Suprapubic skin (tissue), 4 donors: ENCODE results near the gene THOC6. TPM values are rescaled to one million over a fixed set of nuclear protein-coding genes. Genes with fewer than 3 reads are reported as not detected.

Source experiments
- DNase-seq, 2 donors: peaks; one replicate each; pipeline ENCODE4 v3.0.0-alpha.2; 2019; ENCODE audit warnings: low spot score in 2 of 2
- H3K27ac ChIP-seq: fragments of 200-600 bp; sonication (generic); one replicate; pipeline ENCODE4 v1.5.1; 2019
- H3K27me3 ChIP-seq: fragments of 200-600 bp; sonication (generic); one replicate; pipeline ENCODE4 v1.5.1; 2019
- H3K36me3 ChIP-seq: fragments of 200-600 bp; sonication (generic); one replicate; pipeline ENCODE4 v1.5.1; 2019
- H3K4me1 ChIP-seq: fragments of 200-600 bp; sonication (generic); one replicate; pipeline ENCODE4 v1.5.1; 2019
- H3K4me3 ChIP-seq: fragments of 200-600 bp; sonication (generic); one replicate; pipeline ENCODE4 v1.5.1; 2019; ENCODE audit warnings: mild to moderate bottlenecking
- H3K9me3 ChIP-seq: fragments of 200-600 bp; sonication (generic); one replicate; pipeline ENCODE4 v1.5.1; 2019
- EP300 ChIP-seq: sonication (generic); formaldehyde crosslinking; IDR thresholded peaks from one replicate; pipeline ENCODE4 v1.6.1; 2017; ENCODE audit warnings: antibody characterized with exemption
- POLR2A ChIP-seq, 2 donors: fragments of 450-650 bp; IDR thresholded peaks; one replicate each; pipeline ENCODE4 v1.6.1; 2017; ENCODE audit warnings: antibody characterized with exemption in 2 of 2, mild to moderate bottlenecking in 2 of 2, moderate library complexity in 2 of 2
- POLR2AphosphoS5 ChIP-seq, 3 donors: sonication (generic); formaldehyde crosslinking; IDR thresholded peaks; one replicate each; pipeline ENCODE4 v1.6.1; 2017; ENCODE audit warnings: antibody characterized with exemption in 3 of 3
- WGBS: methylation state at CpG from one replicate; pipeline ENCODE4 v1.1.5; 2018; 5-methylcytosine and 5-hydroxymethylcytosine counted together
- total RNA-seq, 4 donors: library from RNA; depleted of rRNA; stranded (reverse); fragments of >200 nt; gene quantifications; one replicate each; pipeline ENCODE4 v1.1.0, GENCODE V29; 2016
- TF ChIP-seq, protein P1 (sequence below), 2 donors: fragments of 200-600 bp in 1 of 2; fragments of 450-650 bp in 1 of 2; sonication (generic) in 1 of 2; IDR thresholded peaks; one replicate each; pipeline ENCODE4 v1.5.1; 2016 to 2019; ENCODE audit warnings: antibody characterized with exemption in 2 of 2, mild to moderate bottlenecking in 1 of 2, moderate library complexity in 1 of 2

Gene THOC6
- total RNA-seq, 4 donors from 2014 or later: 15.8 to 27.0 (median 24.9) TPM

DNA sequence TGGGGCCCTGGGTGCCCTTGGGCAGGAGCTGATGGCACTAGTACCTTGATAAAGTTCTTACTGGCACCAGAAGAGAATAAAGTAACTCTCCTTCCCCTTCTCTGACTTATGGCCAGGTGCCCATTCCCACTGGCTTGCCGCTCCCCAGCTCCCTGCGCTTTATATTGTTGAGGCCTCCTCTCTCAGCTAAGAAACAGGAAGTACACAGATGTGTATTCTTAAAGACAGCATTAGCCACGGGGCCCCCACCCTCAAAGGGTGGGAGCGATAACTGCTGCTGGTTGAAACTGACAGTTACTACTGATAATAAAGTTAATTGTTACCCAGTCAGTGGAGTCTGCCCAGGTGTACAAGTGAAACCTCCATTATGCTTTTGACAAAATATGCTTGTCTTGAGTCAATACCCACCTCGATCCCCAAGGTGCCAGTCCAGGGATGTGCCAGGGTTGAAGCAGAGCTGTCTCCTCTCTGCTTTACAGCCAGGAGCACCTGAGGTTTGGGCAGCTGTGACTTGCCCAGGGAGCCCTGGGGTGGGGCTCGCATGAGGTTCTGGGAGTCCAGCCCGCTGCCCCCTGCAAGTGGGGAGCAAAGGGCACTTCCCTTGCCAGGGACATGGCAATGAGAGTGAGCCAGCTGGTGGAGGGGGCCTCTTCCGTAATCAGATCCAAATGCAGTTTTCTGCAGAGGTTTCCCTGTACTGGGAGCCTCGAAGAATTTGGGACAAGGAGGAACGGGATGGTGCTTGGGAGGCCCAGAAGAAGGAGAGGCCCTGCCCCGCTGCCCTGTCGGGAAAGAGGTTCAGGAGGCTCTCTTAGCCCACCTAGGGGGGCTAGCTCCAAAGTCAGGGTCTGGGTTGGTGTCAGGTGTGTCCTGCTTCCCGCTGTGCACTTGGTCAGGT, 16.5 kb upstream of the THOC6 start:
- H3K36me3 ChIP-seq: no peaks in the 10 kb centered on the region
- peaks cover 73% of the 10 kb centered on the region for H3K27me3 ChIP-seq
- WGBS: 54% methylated on average over 8 of the region's 13 CpGs
- TF ChIP-seq EP300 (no peak), POLR2A (IDR thresholded peaks at IDR 0.05) (no peak), POLR2AphosphoS5 (IDR thresholded peaks at IDR 0.05) (no peak)
- TF ChIP-seq, protein P1, sequence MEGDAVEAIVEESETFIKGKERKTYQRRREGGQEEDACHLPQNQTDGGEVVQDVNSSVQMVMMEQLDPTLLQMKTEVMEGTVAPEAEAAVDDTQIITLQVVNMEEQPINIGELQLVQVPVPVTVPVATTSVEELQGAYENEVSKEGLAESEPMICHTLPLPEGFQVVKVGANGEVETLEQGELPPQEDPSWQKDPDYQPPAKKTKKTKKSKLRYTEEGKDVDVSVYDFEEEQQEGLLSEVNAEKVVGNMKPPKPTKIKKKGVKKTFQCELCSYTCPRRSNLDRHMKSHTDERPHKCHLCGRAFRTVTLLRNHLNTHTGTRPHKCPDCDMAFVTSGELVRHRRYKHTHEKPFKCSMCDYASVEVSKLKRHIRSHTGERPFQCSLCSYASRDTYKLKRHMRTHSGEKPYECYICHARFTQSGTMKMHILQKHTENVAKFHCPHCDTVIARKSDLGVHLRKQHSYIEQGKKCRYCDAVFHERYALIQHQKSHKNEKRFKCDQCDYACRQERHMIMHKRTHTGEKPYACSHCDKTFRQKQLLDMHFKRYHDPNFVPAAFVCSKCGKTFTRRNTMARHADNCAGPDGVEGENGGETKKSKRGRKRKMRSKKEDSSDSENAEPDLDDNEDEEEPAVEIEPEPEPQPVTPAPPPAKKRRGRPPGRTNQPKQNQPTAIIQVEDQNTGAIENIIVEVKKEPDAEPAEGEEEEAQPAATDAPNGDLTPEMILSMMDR (IDR thresholded peaks at IDR 0.05): no peak
- no peak overlapping the region for H3K4me3 ChIP-seq
- no peak overlapping the region for H3K27ac ChIP-seq
- DNase-seq: no peak
- no peaks in the 10 kb centered on the region for H3K9me3 ChIP-seq
- H3K4me1 ChIP-seq: peaks cover 29% of the 10 kb centered on the region

DNA sequence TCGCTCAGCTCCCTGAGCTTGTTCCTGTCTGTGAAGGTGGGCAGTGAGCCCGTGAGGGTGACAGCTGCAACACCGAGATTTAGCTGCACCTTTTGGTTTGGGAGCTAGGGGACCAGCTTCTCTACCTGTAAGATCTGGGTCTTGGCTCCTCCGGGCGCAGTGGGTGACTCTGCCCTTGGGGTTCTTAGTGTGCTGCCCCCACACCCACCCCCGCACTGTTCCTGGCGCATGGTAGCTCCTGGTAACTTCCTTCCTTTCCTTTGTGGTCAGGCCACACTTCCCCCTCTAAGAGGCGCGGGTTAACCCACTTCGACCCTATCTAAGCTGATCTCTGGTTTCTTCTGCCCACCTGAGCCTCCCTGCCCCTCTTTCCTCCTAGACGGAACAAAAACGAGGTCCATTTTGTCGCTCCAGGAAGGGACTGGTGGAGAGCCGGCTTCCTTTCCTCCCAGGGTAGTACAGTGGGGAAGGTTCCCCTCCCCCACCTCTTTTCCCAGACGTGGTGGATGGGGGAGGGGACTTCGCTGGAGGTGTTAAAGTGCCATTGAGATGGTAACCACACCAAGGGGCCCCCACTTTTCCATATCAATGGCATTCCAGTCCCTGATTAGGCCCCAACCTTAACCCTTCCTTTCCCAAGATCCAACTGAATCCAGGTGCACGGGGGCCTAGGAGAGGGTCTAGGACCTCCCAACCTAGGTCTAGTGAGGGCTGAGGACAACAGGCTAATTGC, 15.7 kb upstream of the THOC6 start:
- WGBS: 28% methylated on average over 13 of the region's 17 CpGs
- TF ChIP-seq, protein P1 (IDR thresholded peaks at IDR 0.05): no peak
- TF ChIP-seq EP300: no peak
- no peak for TF ChIP-seq POLR2A (IDR thresholded peaks at IDR 0.05)
- TF ChIP-seq POLR2AphosphoS5 (IDR thresholded peaks at IDR 0.05): no peak
- Histone ChIP-seq H3K9me3 (no peaks in the 10 kb centered on the region), H3K27ac (no peak overlapping the region), H3K36me3 (no peaks in the 10 kb centered on the region), H3K4me3 (no peak overlapping the region), H3K4me1 (peaks cover 35% of the 10 kb centered on the region), H3K27me3 (peaks cover 81% of the 10 kb centered on the region)
- no peak for DNase-seq

DNA sequence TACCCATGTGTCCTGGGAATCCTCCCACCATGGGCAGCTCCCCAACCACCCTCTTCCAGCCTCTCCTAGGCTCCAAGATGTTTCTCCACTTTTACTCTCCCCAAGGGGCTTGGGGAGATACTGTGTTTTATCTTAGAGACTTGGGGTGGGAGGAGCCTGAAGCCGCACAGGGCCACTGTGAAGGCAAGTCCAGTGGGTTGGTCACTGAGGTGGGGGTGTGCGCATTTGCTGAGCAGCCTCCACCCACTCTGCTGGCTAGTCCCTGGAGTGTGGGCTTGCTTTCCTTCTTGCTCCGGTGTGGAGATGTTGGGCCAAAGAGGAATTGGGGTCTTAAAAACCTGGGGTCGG, 15.2 kb upstream of the THOC6 start:
- no peak for TF ChIP-seq POLR2A (IDR thresholded peaks at IDR 0.05)
- TF ChIP-seq, protein P1 (IDR thresholded peaks at IDR 0.05): no peak
- H3K27me3 ChIP-seq: peaks cover 83% of the 10 kb centered on the region
- DNase-seq: no peak
- H3K36me3 ChIP-seq: no peaks in the 10 kb centered on the region
- no peak overlapping the region for H3K27ac ChIP-seq
- H3K9me3 ChIP-seq: no peaks in the 10 kb centered on the region
- H3K4me3 ChIP-seq: no peak overlapping the region
- WGBS: 68% methylated on average over 4 of the region's 4 CpGs
- H3K4me1 ChIP-seq: peaks cover 33% of the 10 kb centered on the region

DNA sequence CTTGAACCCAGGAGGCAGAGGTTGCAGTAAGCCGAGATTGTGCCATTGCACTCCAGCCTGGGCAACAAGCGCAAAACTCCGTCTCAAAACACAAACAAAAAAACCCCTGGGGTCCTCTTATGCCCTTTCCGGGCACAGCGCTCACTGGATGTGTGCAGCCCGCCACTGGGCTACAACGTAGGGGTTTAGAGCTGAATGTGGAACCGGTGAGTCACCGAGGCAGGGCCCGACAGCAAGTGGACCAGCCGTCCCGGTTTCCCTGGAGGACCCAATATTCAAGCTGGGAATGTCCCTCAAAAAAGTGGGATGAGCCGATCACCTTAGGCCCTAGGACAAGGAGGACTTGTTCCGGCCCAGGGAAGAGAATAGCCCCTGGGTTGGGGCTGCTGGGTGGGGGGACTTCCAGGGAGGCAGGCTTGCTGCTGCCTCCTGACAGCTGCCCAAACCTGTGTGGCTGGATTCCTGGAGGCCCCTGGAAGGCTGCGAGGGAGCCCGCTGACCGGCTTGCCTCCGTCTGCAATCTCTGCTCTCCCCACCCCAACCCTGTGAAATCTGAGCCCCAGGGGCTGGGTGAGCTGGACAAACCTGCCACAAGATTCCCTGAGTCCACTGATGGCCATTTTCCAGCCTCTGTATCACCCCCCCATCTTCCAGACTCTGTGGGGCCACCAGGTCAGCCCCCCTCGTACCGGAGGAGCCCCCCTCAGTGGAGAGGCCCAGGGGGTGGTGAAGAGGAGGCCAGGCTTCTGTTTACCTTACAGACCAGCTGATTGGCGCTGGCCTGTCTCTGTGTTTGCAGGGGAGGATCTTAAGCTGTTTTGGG, 14.1 kb upstream of the THOC6 start:
- H3K27ac ChIP-seq: no peak overlapping the region
- WGBS: 54% methylated on average over 19 of the region's 21 CpGs
- H3K36me3 ChIP-seq: no peaks in the 10 kb centered on the region
- DNase-seq: no peak
- peaks cover 29% of the 10 kb centered on the region for H3K4me1 ChIP-seq
- TF ChIP-seq EP300 (no peak), POLR2A (IDR thresholded peaks at IDR 0.05) (no peak), POLR2AphosphoS5 (IDR thresholded peaks at IDR 0.05) (no peak)
- TF ChIP-seq, protein P1 (IDR thresholded peaks at IDR 0.05): no peak
- peaks cover 89% of the 10 kb centered on the region for H3K27me3 ChIP-seq
- H3K4me3 ChIP-seq: no peak overlapping the region
- H3K9me3 ChIP-seq: no peaks in the 10 kb centered on the region
